Epithelial cell of proximal tubule (primary cell): Measurements from ENCODE around the gene EFEMP1. TPM values are rescaled to one million over a fixed set of nuclear protein-coding genes. Genes with fewer than 3 reads are reported as not detected.

Experiments used
- DNase-seq: peaks from one replicate; pipeline ENCODE4 v3.0.0-alpha.2; 2011; ENCODE audit warnings: low read depth
- H3K4me3 ChIP-seq: 2 replicates; pipeline ENCODE4 v1.5.1; 2011; ENCODE audit warnings: low read depth, mild to moderate bottlenecking, low read length
- CTCF ChIP-seq: conservative IDR thresholded peaks from 2 replicates; pipeline ENCODE4 v1.5.1; 2012; ENCODE audit warnings: low read depth, mild to moderate bottlenecking, low read length
- total RNA-seq: library from RNA; depleted of rRNA; stranded (reverse); fragments of >200 nt; gene quantifications from 2 replicates; pipeline ENCODE4 v1.2.3, GENCODE V29; 2015

Gene EFEMP1
- total RNA-seq, 1 donor from 2014 or later, result 30.0 TPM

GRCh38 chr2:55883357-55883756 is 40.2 kb downstream of the EFEMP1 start:
- DNase-seq, result no peak
- TF ChIP-seq CTCF, result no peak

GRCh38 chr2:55882954-55883353 is 40.6 kb downstream of the EFEMP1 start:
- H3K4me3 ChIP-seq, result no peak overlapping the region
- DNase-seq, result no peak
- TF ChIP-seq CTCF, result no peak

More at GRCh38 chr2:55883357-55883756, 40.2 kb downstream of the EFEMP1 start:
- H3K4me3 ChIP-seq, result no peak overlapping the region

- DNase-seq, result no peak
- H3K4me3 ChIP-seq, result no peak overlapping the region
- TF ChIP-seq CTCF, result no peak
Observed at GRCh38 chr2:55880416-55881143, 43.0 kb downstream of the EFEMP1 start.

- no peak for DNase-seq
- TF ChIP-seq CTCF, result no peak
- H3K4me3 ChIP-seq, result no peak overlapping the region
Observed at GRCh38 chr2:55879976-55880375, 43.6 kb downstream of the EFEMP1 start.

- TF ChIP-seq CTCF, result no peak
- no peak for DNase-seq
- no peak overlapping the region for H3K4me3 ChIP-seq
Observed at GRCh38 chr2:55877087-55877436, 46.5 kb downstream of the EFEMP1 start.

- no peak overlapping the region for H3K4me3 ChIP-seq
- DNase-seq, result no peak
- TF ChIP-seq CTCF, result no peak
Observed at GRCh38 chr2:55876429-55877086, 47.0 kb downstream of the EFEMP1 start.
